Measurements from ENCODE around the gene JADE2.
"Not testable (repeated sequence)": the region's sequence is repeated elsewhere in the genome, so short reads cannot be mapped to it uniquely, and the experiment has no call there.

Gene JADE2

GRCh38 chr5:134490925-134491271 lies 34.6 kb upstream of the JADE2 start:
- TF ChIP-seq, protein P1, sequence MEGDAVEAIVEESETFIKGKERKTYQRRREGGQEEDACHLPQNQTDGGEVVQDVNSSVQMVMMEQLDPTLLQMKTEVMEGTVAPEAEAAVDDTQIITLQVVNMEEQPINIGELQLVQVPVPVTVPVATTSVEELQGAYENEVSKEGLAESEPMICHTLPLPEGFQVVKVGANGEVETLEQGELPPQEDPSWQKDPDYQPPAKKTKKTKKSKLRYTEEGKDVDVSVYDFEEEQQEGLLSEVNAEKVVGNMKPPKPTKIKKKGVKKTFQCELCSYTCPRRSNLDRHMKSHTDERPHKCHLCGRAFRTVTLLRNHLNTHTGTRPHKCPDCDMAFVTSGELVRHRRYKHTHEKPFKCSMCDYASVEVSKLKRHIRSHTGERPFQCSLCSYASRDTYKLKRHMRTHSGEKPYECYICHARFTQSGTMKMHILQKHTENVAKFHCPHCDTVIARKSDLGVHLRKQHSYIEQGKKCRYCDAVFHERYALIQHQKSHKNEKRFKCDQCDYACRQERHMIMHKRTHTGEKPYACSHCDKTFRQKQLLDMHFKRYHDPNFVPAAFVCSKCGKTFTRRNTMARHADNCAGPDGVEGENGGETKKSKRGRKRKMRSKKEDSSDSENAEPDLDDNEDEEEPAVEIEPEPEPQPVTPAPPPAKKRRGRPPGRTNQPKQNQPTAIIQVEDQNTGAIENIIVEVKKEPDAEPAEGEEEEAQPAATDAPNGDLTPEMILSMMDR (IDR thresholded peaks at IDR 0.05; ENCODE audit: low read depth, low read length) = no peak
- Histone ChIP-seq H3K9me3 (ENCODE audit: severe bottlenecking) (no peaks in the 10 kb centered on the region), H3K27ac (no peak overlapping the region), H3K27me3 (ENCODE audit: insufficient read depth, low read depth, severe bottlenecking) (no peaks in the 10 kb centered on the region), H3K36me3 (no peaks in the 10 kb centered on the region), H3K4me3 (ENCODE audit: low read depth, low read length) (no peak overlapping the region)
- no peak for DNase-seq

GRCh38 chr5:134491841-134492442 lies 33.5 kb upstream of the JADE2 start:
- TF ChIP-seq, protein P1 (IDR thresholded peaks at IDR 0.05; ENCODE audit: low read depth, low read length) = no peak
- H3K4me3 ChIP-seq (ENCODE audit: low read depth, low read length) = no peak overlapping the region
- H3K9me3 ChIP-seq (ENCODE audit: severe bottlenecking) = no peaks in the 10 kb centered on the region
- H3K36me3 ChIP-seq = no peaks in the 10 kb centered on the region
- H3K27me3 ChIP-seq (ENCODE audit: insufficient read depth, low read depth, severe bottlenecking) = no peaks in the 10 kb centered on the region
- DNase-seq = no peak
- no peak overlapping the region for H3K27ac ChIP-seq

DNA sequence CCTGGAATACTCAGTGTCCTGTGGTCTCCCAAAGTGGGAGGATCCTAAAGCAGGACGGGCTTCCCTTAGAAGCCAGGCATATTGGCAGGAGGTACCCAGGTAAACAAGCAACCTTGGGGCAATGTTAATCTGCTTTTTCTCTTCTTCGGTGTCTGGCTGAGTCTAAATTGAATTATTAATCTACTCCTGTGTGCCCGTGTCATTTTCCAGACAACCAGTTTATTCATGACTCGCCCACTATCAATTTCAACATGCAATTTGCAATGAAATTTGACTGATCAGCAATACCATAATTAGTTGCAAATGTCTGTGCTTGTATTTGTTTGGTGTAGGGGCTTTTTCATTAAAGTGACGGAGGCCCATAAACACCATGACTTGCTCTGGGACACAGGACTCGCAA lies 32.9 kb upstream of the JADE2 start:
- no peak for DNase-seq
- Histone ChIP-seq H3K27me3 (ENCODE audit: insufficient read depth, low read depth, severe bottlenecking) (no peaks in the 10 kb centered on the region), H3K27ac (no peak overlapping the region), H3K36me3 (no peaks in the 10 kb centered on the region), H3K4me3 (ENCODE audit: low read depth, low read length) (no peak overlapping the region), H3K9me3 (ENCODE audit: severe bottlenecking) (no peaks in the 10 kb centered on the region)
- TF ChIP-seq, protein P1 (IDR thresholded peaks at IDR 0.05; ENCODE audit: low read depth, low read length) = no peak

DNA sequence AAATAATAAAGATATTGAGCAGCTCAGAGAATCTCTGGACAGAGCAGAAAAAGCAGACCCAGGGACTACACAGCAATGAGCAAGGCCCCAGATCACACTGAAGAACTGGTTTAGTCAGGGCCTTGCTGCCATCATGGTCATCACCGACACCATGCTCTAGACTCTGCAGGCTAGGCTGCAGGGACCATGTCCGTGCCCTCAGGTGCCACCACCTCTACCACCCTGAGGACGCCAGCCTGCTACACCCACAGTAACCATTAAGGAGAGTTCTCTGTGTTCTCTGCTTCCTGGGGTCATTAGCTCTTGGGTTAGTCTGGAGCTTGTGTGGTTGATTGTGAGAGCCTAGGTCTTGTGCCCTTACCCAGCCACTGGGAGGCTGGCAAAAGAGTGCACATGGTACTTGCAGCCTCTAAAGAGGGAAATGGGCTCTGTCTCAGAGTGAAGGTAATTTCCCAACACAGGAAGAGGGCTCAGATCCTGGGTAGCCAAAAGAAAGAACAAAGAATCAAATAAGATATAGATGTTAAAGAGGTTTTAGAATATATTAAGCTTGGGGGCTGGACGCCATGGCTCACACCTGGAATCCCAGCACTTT lies 31.9 kb upstream of the JADE2 start:
- TF ChIP-seq, protein P1 (IDR thresholded peaks at IDR 0.05; ENCODE audit: low read depth, low read length) = no peak
- Histone ChIP-seq H3K9me3 (ENCODE audit: severe bottlenecking) (no peaks in the 10 kb centered on the region), H3K27me3 (ENCODE audit: insufficient read depth, low read depth, severe bottlenecking) (no peaks in the 10 kb centered on the region), H3K4me3 (ENCODE audit: low read depth, low read length) (no peak overlapping the region), H3K27ac (no peak overlapping the region), H3K36me3 (no peaks in the 10 kb centered on the region)
- DNase-seq = no peak

DNA sequence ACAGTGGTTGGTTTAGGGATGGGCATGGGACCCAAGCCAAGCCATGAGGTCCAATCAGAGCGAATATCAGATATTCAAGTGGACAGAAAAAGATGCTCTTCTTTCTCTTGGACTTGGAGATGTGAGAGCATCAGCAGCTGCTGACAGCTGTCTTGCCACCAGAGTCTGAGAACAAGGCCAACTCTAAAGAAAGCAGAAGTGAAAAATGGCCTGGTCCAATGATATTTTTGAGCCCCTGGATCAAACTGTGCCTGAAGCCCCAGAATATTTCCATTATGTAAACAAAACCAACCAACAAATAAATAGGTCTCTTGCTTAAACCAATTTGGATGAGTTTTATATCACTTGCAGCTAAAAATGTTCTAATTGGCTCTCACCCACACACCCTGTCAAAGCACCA lies 30.7 kb upstream of the JADE2 start:
- no peak overlapping the region for H3K27ac ChIP-seq

GRCh38 chr5:134499905-134500304 lies 25.6 kb upstream of the JADE2 start:
- DNase-seq; H3K27me3 ChIP-seq (ENCODE audit: insufficient read depth, low read depth, severe bottlenecking); H3K27ac ChIP-seq: not testable (repeated sequence)

More for the DNA sequence above, 30.7 kb upstream of the JADE2 start:
- Histone ChIP-seq H3K4me3 (ENCODE audit: low read depth, low read length) (no peak overlapping the region), H3K36me3 (no peaks in the 10 kb centered on the region), H3K9me3 (ENCODE audit: severe bottlenecking) (no peaks in the 10 kb centered on the region), H3K27me3 (ENCODE audit: insufficient read depth, low read depth, severe bottlenecking) (no peaks in the 10 kb centered on the region)
- TF ChIP-seq, protein P1 (IDR thresholded peaks at IDR 0.05; ENCODE audit: low read depth, low read length) = no peak
- no peak for DNase-seq

More at GRCh38 chr5:134499905-134500304, 25.6 kb upstream of the JADE2 start:
- H3K9me3 ChIP-seq (ENCODE audit: severe bottlenecking); H3K4me3 ChIP-seq (ENCODE audit: low read depth, low read length); H3K36me3 ChIP-seq: not testable (repeated sequence)

All from WERI-Rb-1 (cell line).